Transverse colon (tissue), 4 donors: ENCODE data around the gene SEMA4D. TPM values are rescaled to one million over a fixed set of nuclear protein-coding genes. Genes with fewer than 3 reads are reported as not detected.
A peak's percentile ranks its signal among the peaks of the same experiment; 100 is the strongest.

Source experiments
- DNase-seq: peaks from one replicate; pipeline ENCODE4 v3.0.0-alpha.2; 2019
- H3K27ac ChIP-seq, 4 donors: fragments of 200-600 bp; sonication (generic); 2 replicates each; pipeline ENCODE4 v1.5.1; 2016 to 2018; ENCODE audit warnings: inconsistent platforms in 4 of 4
- H3K27me3 ChIP-seq: fragments of 200-600 bp; sonication (generic); 2 replicates; pipeline ENCODE4 v1.5.1; 2017; ENCODE audit warnings: inconsistent platforms
- H3K36me3 ChIP-seq, 4 donors: fragments of 200-600 bp; sonication (generic); 2 replicates each; pipeline ENCODE4 v1.5.1; 2017 to 2019; ENCODE audit warnings: inconsistent platforms in 4 of 4
- H3K4me1 ChIP-seq, 4 donors: fragments of 200-600 bp; sonication (generic); 2 replicates each; pipeline ENCODE4 v1.5.1; 2017 to 2020; ENCODE audit warnings: inconsistent platforms in 4 of 4
- H3K4me3 ChIP-seq, 4 donors: fragments of 200-600 bp; sonication (generic); 1 replicate in 1 of 4; 2 replicates in 3 of 4; pipeline versions ENCODE4 v1.5.1 to v1.6.1; 2017 to 2019; ENCODE audit warnings: inconsistent platforms in 4 of 4
- H3K9me3 ChIP-seq, 2 donors: fragments of 200-600 bp; sonication (generic); 2 replicates each; pipeline ENCODE4 v1.5.1; 2017 to 2019; ENCODE audit warnings: inconsistent platforms in 2 of 2
- EP300 ChIP-seq: sonication (generic); formaldehyde crosslinking; IDR thresholded peaks from one replicate; pipeline ENCODE4 v1.6.1; 2017; ENCODE audit warnings: antibody characterized with exemption, low read depth
- POLR2A ChIP-seq: fragments of 450-650 bp; IDR thresholded peaks from one replicate; pipeline ENCODE4 v1.6.1; 2016; ENCODE audit warnings: antibody characterized with exemption, mild to moderate bottlenecking, moderate library complexity
- POLR2AphosphoS5 ChIP-seq, 3 donors: sonication (generic); formaldehyde crosslinking; IDR thresholded peaks; one replicate each; pipeline ENCODE4 v1.6.1; 2016; ENCODE audit warnings: antibody characterized with exemption in 3 of 3
- WGBS, 2 donors: methylation state at CpG; one replicate each; pipeline ENCODE4 v1.1.5; 2018; ENCODE audit warnings: low coverage in 1 of 2; 5-methylcytosine and 5-hydroxymethylcytosine counted together
- in situ Hi-C, 4 donors: fragments of 200-750 bp; cut with MboI; loops; one replicate each; pipeline versions ENCODE4 v1.15.0 to v1.15.1; 2017; ENCODE audit warnings: low sequenced_read_pairs in 3 of 4, low pct_ligation_motif_present in 1 of 4, low pct_unique_long_range_greater_than_20kb in 1 of 4
- intact Hi-C: fragments of 100-400 bp; cut with DNase I; formaldehyde crosslinking; loops from one replicate; pipeline ENCODE4 v1.15.1; 2023; ENCODE audit warnings: low total_unique reads
- total RNA-seq, 4 donors: library from RNA; depleted of rRNA; stranded (reverse); fragments of >200 nt; gene quantifications; one replicate each; pipeline ENCODE4 v1.1.0, GENCODE V29; 2016
- TF ChIP-seq, protein P1 (sequence below), 5 experiments: fragments of 200-600 bp in 3 of 5; fragments of 450-650 bp in 2 of 5; sonication (generic) in 3 of 5; IDR thresholded peaks; 1 replicate in 2 of 5; 2 replicates in 3 of 5; pipeline ENCODE4 v1.5.1; 2016 to 2017; ENCODE audit warnings: antibody characterized with exemption in 5 of 5, inconsistent platforms in 3 of 5, mild to moderate bottlenecking in 2 of 5, moderate library complexity in 1 of 5

Gene SEMA4D
- total RNA-seq, 4 donors from 2014 or later: 8.7 to 29.1 (median 14.5) TPM

DNA sequence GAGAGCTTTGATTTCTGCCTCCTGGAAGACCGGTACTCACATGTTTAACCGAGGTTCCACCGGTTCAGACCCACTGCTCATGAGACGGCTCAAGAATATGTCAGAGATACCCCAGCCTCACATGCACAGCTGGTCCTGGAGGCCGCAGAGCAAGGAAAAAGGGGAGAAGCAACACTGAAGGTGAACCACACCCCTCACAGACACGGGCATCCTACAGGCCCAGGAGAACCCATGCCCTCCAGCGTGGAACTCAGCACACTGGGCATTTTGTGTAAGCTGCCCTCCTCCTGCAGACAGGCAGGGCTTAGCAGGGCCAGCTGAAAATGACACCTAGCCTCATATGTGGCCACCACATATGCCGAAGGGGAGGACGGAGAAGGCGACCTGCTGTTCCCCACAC lies 37.4 kb downstream of the SEMA4D start:
- H3K9me3 ChIP-seq: no peaks in the 10 kb centered on the region
- in situ Hi-C loops: no loop called here
- no peak for TF ChIP-seq EP300
- no peak for TF ChIP-seq POLR2A
- TF ChIP-seq, protein P1, sequence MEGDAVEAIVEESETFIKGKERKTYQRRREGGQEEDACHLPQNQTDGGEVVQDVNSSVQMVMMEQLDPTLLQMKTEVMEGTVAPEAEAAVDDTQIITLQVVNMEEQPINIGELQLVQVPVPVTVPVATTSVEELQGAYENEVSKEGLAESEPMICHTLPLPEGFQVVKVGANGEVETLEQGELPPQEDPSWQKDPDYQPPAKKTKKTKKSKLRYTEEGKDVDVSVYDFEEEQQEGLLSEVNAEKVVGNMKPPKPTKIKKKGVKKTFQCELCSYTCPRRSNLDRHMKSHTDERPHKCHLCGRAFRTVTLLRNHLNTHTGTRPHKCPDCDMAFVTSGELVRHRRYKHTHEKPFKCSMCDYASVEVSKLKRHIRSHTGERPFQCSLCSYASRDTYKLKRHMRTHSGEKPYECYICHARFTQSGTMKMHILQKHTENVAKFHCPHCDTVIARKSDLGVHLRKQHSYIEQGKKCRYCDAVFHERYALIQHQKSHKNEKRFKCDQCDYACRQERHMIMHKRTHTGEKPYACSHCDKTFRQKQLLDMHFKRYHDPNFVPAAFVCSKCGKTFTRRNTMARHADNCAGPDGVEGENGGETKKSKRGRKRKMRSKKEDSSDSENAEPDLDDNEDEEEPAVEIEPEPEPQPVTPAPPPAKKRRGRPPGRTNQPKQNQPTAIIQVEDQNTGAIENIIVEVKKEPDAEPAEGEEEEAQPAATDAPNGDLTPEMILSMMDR (IDR thresholded peaks at IDR 0.05): no peak
- no peak for TF ChIP-seq POLR2AphosphoS5 (IDR thresholded peaks at IDR 0.05)
- H3K4me1 ChIP-seq: peaks cover 0 to 3% (median 0%) of the 10 kb centered on the region in 4 donors
- no peaks in the 10 kb centered on the region for H3K36me3 ChIP-seq
- H3K27me3 ChIP-seq: no peaks in the 10 kb centered on the region
- DNase-seq: no peak
- no peak overlapping the region for H3K4me3 ChIP-seq
- intact Hi-C loops: no loop called here
- H3K27ac ChIP-seq: no peak overlapping the region
- WGBS, 2 donors: 93% methylated on average over 10 of the region's 10 CpGs; no CpG with 5 or more reads in 1 of the 2 donors

- intact Hi-C loops: no loop called here
- Histone ChIP-seq H3K27me3 (no peaks in the 10 kb centered on the region), H3K4me3 (no peak overlapping the region), H3K36me3 (no peaks in the 10 kb centered on the region), H3K9me3 (no peaks in the 10 kb centered on the region), H3K27ac (no peak overlapping the region), H3K4me1 (peaks cover 0 to 7% (median 0%) of the 10 kb centered on the region in 4 donors)
- DNase-seq: no peak
- WGBS, 2 donors: 85 to 87% methylated on average over 4 to 8 of the region's 8 CpGs
- TF ChIP-seq, protein P1 (IDR thresholded peaks at IDR 0.05): no peak
- TF ChIP-seq EP300: no peak
- in situ Hi-C loops: no loop called here
Measured at GRCh38 chr9:89458768-89459496, 39.0 kb downstream of the SEMA4D start.

- Histone ChIP-seq H3K36me3 (no peaks in the 10 kb centered on the region), H3K9me3 (no peaks in the 10 kb centered on the region), H3K4me1 (peaks cover 0 to 7% (median 0%) of the 10 kb centered on the region in 4 donors), H3K27me3 (no peaks in the 10 kb centered on the region), H3K4me3 (no peak overlapping the region), H3K27ac (peak overlapping the region in 2 of 4 donors; percentile 17 to 27)
- in situ Hi-C loops (no loop called here), intact Hi-C loops (no loop called here)
- DNase-seq: no peak
- WGBS, 2 donors: 80 to 88% methylated on average over 4 to 7 of the region's 9 CpGs
- TF ChIP-seq POLR2A (no peak), POLR2AphosphoS5 (IDR thresholded peaks at IDR 0.05) (no peak), EP300 (no peak)
- TF ChIP-seq, protein P1 (IDR thresholded peaks at IDR 0.05): no peak
Measured at GRCh38 chr9:89457376-89457855, 40.5 kb downstream of the SEMA4D start.

GRCh38 chr9:89455356-89455824 lies 42.5 kb downstream of the SEMA4D start:
- intact Hi-C loops: no loop called here
- Histone ChIP-seq H3K36me3 (no peaks in the 10 kb centered on the region), H3K4me1 (peaks cover 0 to 7% (median 0%) of the 10 kb centered on the region in 4 donors), H3K9me3 (no peaks in the 10 kb centered on the region), H3K27me3 (no peaks in the 10 kb centered on the region), H3K4me3 (no peak overlapping the region), H3K27ac (no peak overlapping the region)
- no peak for DNase-seq
- TF ChIP-seq POLR2A: no peak
- no peak for TF ChIP-seq EP300
- no peak for TF ChIP-seq POLR2AphosphoS5 (IDR thresholded peaks at IDR 0.05)
- TF ChIP-seq, protein P1 (IDR thresholded peaks at IDR 0.05): no peak
- in situ Hi-C loops: no loop called here
- WGBS, 2 donors: 85% methylated on average over 9 of the region's 9 CpGs; no CpG with 5 or more reads in 1 of the 2 donors
